Left cardiac atrium (tissue), 4 donors: ENCODE measurements around the gene CPLX1. TPM values are rescaled to one million over a fixed set of nuclear protein-coding genes. Genes with fewer than 3 reads are reported as not detected.
A peak's percentile ranks its signal among the peaks of the same experiment; 100 is the strongest.

Source experiments
- ATAC-seq, 2 donors: fragments of 200-7000 bp; cut with Tn5 transposase; one replicate each; pipeline ENCODE4 v1.9.1; 2020; ENCODE audit warnings: mild to moderate bottlenecking in 2 of 2, moderate library complexity in 2 of 2
- DNase-seq: peaks from one replicate; pipeline ENCODE4 v3.0.0-alpha.2; 2020
- intact Hi-C, 2 donors: fragments of 100-400 bp; cut with DNase I; formaldehyde crosslinking; loops; one replicate each; pipeline versions ENCODE4 v1.14.1 to v1.15.1; 2022 to 2023
- total RNA-seq, 2 donors: library from RNA; stranded (reverse); fragmentation: NEBNext Ultra II Directional; extraction: Animal tissue kit (Norgen Biotek cat#: 25700); gene quantifications; one replicate each; pipeline ENCODE4 v1.2.1, GENCODE V29; 2021
- donor health status: DM: no; HTN: yes; CAD: no.
- donor health status: DM: no; HTN: yes; CAD: no; lungs with severe emphysema.
- donor health status: DM: yes; HTN: yes; CAD: no.
- donor health status: Dilated cardiomyopathy.

Gene CPLX1
- total RNA-seq, 2 donors from 2014 or later = 5.6 to 9.4 TPM

DNA sequence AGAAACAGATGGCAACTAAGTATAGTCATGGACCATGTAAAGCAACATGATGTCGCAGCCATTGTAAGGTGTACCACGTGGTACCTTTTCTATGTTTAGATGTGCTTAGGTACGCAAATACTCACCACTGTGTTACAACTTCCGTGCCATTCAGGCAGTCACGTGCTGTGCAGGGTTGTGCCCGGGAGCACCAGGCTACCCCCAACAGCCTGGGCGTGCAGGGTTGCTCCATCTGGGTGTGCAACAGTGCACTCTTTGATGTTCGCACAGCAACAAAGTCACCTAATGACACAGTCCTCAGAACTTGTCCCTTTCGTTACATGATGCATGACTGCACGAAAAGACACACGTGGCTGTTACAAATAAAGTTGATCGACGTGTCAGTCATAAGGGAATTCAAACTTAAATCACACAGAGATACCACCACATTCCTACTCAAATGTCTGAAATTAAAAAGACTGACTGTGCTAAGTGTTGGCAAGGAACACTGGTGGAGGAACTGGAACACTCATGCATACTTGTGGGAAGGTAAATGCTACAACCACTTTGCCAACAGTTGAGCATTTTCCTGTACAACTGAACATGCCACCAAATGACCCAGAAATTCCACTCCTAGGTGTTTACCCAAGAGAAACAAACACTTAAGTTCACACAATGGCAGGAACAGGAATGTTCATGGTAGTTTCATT lies 24.3 kb downstream of the CPLX1 start:
- ATAC-seq (no peak), DNase-seq (no peak)
- intact Hi-C loops = no loop called here

DNA sequence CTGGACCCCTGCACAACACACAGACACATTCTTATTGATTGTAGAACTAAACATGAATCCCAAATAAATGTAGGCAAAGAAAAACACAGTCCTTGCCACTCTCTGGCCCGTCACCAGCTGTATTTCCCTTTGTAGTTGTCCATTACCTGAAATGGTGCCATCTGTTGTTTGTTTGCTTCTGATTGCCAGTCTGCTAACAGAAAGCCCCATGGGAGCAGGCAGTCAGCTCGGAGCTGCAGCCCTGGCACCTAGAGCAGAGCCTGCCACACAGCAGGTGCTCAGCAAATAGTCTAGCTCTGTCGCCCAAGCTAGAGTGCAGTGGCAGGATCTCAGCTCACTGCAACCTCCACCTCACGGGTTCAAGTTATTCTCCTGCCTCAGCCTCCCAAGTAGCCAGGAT lies 28.9 kb downstream of the CPLX1 start:
- intact Hi-C loops = no loop called here
- ATAC-seq (no peak), DNase-seq (no peak)

DNA sequence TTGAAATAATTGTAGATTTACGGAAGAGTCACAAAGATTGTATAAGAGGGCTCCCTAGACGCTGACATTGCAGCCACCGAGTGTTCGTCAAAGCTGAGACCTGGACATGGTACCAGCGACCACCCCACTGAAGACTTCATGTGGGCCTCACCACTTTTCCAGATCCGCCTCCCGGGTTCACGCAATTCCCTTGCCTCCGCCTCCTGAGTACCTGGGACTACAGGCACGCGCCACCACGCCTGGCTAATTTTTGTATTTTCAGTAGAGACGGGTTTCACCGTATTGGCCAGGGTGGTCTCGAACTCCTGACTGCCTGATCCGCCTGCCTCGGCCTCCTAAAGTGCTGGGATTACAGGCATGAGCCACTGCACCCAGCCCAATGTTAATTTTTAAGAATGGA lies 29.7 kb downstream of the CPLX1 start:
- intact Hi-C loops = no loop called here
- DNase-seq (no peak), ATAC-seq (no peak)

DNA sequence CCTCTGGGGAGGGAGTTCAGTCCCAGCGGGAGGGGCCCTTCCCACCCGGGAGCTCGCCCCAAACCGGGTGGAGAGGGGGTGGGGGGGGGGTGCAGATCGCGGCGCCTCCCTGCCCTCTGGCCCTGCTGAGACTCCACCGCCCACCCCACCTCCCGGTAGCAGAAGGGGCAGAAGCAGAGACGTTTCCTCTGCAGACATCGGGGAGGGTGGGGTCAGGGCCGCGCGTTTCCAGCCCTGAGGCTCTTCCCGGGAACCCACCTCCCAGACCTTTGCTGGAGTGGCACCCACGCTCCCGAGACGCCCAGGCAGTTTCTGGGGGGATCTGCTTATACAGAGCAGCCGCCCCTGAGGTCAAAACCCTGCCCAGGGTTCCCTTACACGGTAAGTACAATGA lies 30.2 kb downstream of the CPLX1 start:
- no peak for ATAC-seq
- DNase-seq = no peak
- intact Hi-C loops = no loop called here

DNA sequence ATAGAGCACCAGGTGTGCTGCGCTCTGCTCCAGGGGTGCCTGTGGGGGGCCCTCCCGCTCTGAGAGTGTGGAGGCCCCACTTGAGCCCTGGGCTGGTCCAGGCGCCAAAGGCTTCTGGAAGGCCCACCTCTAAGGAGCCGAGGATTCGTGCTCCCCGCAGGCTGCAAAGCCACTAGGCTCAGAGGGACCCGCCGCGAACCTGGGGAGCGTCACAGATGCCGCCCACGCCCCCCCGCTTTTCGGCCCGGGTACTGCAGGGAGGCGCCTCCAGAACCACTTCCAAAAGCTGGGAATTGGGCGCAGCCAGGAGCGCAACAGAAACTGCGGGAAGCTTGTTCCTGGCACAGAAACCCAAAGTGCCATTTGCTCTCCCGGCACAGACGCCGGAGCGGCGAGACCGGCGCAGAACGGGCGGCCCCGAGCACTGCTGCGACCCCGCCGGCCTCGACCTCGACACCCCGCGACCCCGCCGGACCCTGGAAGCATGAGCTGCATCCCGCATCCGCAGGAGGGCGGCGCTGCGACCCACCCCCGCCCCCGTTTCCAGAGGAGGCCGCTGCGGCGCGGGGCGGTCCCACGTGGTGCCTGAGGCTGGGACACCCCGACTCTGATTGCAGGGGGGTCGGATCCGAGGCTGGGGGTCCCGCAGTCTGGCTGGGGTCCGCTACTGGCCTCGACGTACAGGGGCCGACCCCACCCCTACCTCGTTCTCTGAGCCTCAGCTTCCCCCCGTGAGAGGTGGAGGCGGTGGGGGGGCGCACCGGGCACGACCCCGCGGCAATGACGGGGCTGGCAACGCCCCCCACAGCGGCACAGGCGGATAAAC lies 30.8 kb downstream of the CPLX1 start:
- DNase-seq (no peak), ATAC-seq (no peak)
- intact Hi-C loops = no loop called here

DNA sequence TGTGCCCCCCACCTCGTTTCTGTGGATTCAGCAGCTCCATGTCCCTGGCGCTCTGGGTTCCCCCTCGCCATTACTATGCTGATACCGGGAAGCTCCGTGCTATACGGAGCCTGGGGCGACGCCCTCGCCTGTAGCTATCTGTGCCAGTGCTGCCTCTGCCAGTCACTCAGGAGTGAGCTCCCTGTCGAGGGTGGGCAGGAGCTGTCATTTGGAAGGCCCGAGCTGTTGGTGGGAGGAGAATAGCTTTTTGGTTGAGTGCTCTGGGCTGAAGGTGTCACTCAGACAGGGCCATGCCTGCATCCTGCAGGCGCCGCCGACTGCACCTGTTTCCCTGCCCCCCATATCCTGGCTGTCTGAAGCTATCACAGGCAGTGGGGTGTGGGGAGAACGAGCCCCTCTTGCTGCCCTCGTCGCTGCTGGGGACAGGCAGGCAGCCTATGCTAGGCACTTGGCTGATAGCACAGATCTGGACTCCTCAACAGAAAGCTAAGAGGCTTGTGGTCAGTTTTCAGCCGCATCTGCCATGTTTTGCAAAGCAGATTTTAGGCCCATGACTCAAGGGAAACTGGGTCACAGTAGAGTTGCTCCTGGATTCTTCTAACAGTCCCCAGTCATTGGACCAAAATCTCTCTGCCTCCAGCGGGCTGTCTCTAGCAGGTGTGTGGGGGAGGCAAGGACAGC lies 31.8 kb downstream of the CPLX1 start:
- no peak for DNase-seq
- intact Hi-C loops = no loop called here

DNA sequence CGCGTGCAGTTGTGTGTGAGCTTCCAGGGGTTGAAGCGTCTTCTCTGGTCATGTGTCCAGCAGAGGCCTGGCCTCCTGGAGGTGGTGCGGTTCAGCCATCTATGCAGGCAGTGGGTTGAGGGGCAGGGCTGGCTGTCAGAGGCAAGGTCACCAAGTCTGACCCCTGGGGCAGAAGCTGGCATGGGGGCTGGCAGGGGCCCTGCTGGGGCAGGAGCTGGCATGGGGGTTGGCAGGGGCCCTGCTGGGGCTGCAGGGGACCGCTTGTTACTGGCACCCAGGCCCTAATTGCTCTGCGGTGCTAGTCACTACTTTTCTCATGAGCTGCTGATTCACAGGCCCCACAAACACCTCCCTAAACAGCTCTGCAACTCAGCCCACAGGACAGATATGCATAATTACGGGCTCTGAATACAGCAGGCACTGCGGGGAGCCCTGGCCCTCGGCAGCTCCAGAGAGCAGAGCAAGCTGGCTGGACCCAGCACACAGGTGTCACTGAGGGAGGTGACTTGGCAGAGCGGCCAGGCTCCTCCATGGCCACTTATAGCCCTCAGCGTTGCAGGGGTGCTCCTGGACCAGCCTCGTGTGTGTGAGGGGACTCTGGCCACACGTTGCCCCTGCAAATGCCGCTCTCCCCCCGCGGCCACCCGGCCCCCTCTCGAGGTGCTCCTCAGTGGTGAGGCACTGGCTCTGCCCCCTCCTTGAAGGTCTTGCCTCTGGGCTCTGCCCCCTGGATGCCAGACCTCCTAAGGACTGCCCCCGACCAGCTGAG lies 32.7 kb downstream of the CPLX1 start:
- intact Hi-C loops = no loop called here
- ATAC-seq (no peak), DNase-seq (no peak)

More for the DNA sequence above, 31.8 kb downstream of the CPLX1 start:
- ATAC-seq = no peak

DNA sequence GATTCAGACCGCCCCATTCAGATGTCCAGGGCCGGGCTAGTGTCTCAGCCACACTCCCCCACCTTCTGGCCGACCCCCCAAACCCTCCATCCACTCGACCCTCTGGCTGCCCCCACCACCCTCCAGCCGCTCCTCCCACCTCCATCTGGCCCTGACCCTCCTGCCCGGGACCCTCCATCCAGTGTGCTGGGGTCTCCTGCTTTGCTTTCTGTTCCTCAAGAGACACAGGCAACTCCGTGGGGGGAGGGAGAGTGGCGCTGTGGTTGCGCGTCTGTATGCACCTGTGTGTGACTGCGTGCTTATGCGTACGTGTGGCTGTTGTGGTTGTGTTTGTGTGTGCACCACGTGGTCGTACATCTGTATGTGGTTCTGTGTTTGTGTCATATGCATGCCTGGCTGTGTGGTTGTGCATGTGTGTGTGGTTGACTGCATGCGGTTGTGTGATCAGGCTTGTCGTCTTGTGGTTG lies 33.3 kb downstream of the CPLX1 start:
- intact Hi-C loops = no loop called here
- no peak for DNase-seq

DNA sequence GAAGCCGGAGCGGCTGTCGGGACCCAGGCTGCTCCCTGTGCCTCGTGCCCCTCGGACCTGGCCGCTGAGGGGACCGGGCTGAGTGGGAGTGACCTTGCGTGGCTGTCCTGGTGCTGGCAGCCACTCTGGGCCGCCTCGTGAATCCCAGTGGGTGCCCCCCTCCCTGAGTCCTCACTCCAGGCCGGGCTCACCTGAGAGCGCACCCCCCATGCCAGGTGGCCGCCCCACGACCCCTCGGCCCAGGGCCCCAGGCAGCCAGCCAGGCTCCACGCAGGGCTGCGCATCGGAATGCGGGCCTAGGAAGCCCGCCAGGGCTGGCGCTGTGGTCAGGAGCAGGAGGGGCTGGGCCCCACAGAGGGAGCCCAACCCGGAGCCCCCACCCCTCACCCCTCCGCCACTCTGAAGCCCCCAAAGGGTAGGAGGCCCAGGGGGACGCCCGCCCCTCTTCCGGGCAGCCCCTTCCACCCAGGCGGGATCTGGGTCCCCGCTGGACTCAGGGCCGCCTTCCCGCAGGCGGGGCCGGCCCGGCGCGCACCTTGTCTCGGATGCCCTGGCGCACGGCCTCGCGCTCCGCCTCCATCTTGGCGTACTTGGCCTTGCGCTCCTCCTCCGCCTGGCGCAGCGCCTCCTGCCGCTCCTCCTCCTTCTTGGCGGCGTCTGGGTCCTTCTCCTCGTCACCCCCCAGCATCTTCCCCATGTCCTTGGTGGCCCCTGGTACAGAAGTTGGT lies 33.9 kb downstream of the CPLX1 start:
- DNase-seq = no peak
- ATAC-seq = peak; percentile 43 to 69
- intact Hi-C loops = no loop called here

More for the DNA sequence above, 33.3 kb downstream of the CPLX1 start:
- ATAC-seq = no peak

DNA sequence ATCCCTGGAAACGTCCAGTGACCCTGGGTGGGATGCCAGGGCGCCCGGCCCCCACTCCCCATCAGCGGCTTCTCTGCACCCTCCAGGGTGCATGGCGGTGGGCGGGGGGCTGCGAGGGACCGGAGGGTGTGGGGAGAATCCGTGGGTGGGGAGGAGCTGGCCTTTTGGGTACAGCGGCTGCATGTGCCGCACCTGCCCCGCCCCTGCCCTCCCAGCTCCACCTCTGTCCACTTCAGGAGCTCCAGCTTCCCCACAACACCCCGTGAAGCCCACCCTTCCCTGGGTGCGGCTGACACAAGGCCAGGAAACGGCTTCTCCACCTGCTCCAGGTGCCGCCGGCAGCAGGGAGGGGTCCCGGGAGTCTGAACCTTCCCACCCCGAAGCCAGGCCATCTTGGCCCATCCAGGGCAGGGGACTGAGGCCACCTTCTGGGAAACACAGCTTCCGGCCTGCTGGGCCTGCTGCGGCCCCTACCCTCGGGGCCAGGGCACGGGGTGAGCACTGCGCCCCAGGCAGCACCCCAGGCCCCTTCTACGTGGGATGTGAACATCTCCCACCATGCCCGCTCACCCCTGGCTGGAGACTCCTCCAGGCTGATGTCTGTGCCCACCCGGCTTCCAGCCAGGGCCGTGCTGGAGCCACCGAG lies 34.6 kb downstream of the CPLX1 start:
- DNase-seq (no peak), ATAC-seq (no peak)
- intact Hi-C loops = no loop called here

DNA sequence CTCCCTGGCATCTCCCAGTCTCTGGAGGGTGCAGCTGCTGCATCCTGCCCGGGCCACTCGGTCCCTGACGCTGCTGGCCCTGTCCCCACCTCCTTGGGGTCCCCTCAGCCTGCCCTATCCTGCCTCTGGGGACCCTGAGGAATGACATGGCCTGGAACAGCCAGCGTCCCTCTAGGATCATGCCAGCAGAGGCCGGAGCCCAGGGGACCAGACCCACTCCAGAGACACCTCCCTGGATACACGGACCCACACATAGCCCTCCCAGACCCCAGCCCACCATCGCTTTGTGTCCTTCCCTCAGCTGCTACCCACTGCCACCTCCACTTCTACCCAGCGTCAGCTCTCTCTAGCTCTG lies 35.5 kb downstream of the CPLX1 start:
- intact Hi-C loops = no loop called here
- ATAC-seq = no peak
- DNase-seq = no peak

DNA sequence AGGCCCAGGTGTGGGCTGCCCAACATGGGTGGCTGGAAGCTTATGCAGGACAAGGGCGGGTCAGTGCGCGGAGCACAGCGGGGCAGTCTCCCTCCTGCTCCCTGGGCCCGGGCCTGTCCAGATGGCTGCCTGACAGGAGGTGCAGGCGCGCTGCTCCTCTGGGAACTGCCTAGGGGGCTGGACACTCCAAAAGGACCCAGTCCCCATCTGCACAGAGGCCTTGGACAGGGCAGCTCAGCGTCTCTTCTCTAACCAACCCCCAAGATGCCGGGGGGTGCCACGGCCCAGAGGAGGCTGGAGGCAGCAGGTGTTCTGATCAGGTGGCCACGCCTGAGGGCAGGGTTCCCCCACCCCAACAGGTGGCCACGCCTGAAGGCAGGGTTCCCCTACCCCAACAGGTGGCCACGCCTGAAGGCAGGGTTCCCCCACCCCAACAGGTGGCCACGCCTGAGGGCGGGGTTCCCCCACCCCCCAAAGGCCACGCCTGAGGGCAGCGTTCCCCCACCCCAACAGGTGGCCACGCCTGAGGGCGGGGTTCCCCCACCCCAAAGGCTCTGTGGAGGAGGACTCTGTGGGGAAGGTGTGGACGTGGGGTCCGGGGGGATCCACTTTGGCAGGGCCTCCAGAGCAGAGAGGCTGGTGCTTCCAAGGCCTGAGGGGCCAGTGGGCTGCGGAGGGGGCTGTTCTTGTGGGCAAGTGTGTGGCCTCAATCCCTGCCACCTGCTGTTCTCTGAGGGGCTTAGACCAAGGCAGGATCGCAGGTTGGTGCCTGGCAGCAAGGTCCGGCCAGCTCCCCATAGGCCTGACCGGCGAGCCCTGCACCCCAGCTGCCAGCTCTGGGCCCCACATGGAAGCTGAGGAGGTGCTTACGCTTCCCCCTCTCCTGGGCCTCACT lies 36.1 kb downstream of the CPLX1 start:
- DNase-seq (no peak), ATAC-seq (no peak)
- intact Hi-C loops = no loop called here

DNA sequence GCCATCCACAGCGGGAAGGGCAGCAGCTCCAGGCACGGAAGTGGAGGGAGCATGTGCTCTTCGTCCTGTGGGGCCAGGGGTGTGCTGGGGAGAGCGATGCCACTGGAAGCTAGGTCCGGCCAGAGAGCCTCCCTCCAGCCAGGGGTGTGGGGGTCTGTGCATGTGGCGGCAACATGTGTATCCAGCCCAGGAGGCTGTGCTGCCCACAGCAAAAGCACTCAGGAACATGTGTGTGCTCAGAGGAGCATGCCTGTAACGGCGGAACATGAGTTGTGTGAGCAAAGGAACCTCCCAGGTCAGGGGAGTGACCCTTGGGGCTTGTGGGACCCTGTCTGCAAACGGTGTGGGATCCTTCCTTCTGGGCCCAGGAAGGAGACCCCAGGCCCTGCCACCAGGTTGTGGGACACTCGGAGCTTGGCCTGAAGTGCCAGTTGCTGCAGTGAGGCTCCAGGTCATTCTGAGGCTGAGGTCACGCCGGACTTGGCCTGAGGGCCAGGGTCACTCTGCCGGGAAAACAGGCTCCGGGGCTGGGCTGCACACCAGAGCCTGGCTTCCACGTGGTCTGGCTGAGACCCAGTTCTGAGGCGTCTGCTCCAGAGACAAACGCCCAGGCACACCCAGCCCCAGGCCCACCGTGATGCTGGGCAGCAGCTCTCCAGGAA lies 37.2 kb downstream of the CPLX1 start:
- DNase-seq (no peak), ATAC-seq (no peak)
- intact Hi-C loops = no loop called here

DNA sequence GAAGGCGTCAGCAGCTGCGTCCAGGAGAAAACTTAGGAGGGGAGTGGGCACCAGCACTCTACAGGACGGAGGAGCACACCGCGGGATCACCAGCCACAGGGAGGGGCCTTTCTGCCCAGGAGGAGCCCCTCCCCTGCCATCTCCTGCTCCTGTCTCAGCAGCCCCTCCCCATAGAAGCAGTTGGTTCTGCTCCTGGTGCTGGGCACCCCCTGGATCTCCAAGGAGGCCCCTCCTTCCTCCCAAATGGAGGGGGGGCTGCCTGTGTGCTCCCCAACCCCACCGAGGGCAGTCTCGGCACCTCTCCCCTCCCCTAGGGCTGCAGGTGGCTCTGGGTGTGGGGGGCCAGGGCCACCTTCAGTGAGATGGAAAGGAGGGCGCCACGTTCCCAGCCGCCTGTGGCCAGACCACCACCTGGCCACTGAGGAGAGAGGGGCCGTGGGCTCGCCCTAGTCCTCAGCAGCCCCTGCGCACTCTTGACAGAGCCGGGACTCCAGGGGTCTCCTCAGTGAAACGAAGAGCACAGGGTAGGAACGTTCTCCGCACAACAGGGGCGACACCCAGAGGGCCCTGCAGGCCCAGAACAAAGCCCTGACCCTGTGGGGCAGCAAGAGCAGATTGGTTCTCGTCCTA lies 37.8 kb downstream of the CPLX1 start:
- no peak for ATAC-seq
- intact Hi-C loops = no loop called here
- no peak for DNase-seq

DNA sequence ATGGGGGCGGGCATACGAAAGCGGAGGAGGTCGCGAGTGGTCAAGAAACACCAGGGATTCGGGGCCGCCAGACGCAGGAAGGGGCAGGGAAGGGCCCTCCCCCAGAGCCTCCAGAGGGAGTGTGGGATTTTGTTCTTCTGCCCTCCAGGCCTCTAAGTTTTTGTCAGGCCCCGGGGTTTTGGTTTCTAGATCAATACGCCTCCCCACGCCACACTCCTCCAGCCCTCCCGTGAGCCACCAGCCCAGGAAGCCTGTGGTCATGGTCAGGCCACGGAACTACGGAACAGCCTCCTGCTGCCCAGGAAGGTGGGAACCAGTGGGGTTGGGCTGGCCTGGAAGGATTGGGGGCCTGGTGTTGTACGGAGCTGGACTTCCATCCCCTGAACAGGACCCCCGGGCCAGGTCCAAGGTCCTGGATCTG lies 38.4 kb downstream of the CPLX1 start:
- intact Hi-C loops = no loop called here
- no peak for ATAC-seq
- no peak for DNase-seq

DNA sequence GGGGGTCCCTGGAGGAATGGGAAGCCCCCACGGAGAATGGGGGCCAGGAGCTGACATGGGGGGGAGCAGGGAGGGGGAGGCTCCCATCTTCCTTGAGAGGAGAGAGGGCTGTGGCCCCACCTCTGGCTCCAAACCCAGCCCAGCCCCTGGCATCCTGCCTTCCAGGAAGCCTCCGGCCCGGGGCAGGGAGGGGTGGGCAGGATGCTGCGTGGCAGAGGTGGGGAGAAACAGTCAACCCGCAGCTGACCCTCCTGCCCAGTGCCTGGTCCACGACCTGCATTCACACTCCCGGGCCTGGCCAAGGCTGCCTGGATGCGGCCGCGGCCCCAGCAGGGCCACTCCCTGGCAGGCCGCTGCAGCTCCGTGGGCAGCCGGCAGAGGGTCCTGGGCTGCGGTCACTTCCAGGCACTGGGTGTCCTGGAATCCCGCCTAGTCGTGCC lies 39.0 kb downstream of the CPLX1 start:
- intact Hi-C loops = no loop called here
- ATAC-seq (peak in 1 of 2 donors; percentile 2), DNase-seq (peak; percentile 59)
